AG04450 (cell line): ENCODE results near the gene CYTH3. TPM values are rescaled to one million over a fixed set of nuclear protein-coding genes. Genes with fewer than 3 reads are reported as not detected.

Source experiments
- CTCF ChIA-PET: fragments of 300-600, 350-600 bp; formaldehyde crosslinking; extraction: SDS; loops from one replicate; lab custom pipeline; 2022; ENCODE audit warnings: antibody characterized with exemption, inconsistent platforms; lab: Charles Lee
- POLR2A ChIA-PET: fragments of 350-600 bp; formaldehyde crosslinking; extraction: SDS; loops from one replicate; lab custom pipeline; 2021; ENCODE audit warnings: antibody characterized with exemption, inconsistent platforms; lab: Yijun Ruan, JAX
- DNase-seq: peaks from one replicate; pipeline ENCODE4 v3.0.0-alpha.2; 2011; ENCODE audit warnings: low read depth, low spot score
- H3K27ac ChIP-seq: one replicate; pipeline ENCODE4 v1.5.1; 2012; ENCODE audit warnings: low read depth, low read length, control low read depth
- H3K27me3 ChIP-seq: one replicate; pipeline ENCODE4 v1.6.0; 2012; ENCODE audit warnings: low read length; ENCODE audit not compliant: control insufficient read depth, insufficient read depth
- H3K4me3 ChIP-seq: 2 replicates; pipeline ENCODE4 v1.5.1; 2011; ENCODE audit warnings: mild to moderate bottlenecking, low read depth, low read length, control low read depth
- H3K9me3 ChIP-seq: 2 replicates; pipeline ENCODE4 v1.5.1; 2012; ENCODE audit warnings: low read length; ENCODE audit not compliant: control insufficient read depth, insufficient read depth
- polyA plus RNA-seq: library from polyadenylated mRNA; depleted of rRNA; stranded (reverse); fragments of >200 nt; gene quantifications from 2 replicates; pipeline ENCODE4 v1.2.3, GENCODE V29; 2011
- TF ChIP-seq, protein P1 (sequence below): IDR thresholded peaks from 2 replicates; pipeline ENCODE4 v1.5.1; 2011; ENCODE audit warnings: low read depth, low read length, control low read depth, inconsistent platforms

Gene CYTH3
- polyA plus RNA-seq, 1 experiment, result 30.2 TPM

DNA sequence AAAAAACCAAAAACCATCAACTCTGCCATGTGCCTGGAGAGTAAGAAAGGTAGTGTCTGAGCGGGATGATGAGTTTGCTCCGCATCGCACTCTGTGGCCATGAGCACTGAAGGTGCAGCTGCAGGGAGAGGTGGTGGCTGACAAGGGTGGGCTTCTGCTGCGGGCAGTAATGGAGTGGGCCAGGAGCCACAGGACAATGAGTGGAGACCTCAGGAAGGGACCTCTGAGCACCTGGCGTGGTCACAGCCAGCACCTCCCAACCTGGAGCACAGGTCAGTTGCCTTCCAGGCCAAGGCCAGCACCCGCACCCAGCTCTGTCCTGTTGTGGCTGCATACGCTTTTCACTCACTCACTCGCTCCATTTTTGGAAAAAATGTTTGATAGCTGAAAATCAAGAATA is 125.8 kb downstream of the CYTH3 start:
- POLR2A ChIA-PET, result no interaction called here
- Histone ChIP-seq H3K9me3 (no peaks in the 10 kb centered on the region), H3K27me3 (no peaks in the 10 kb centered on the region), H3K27ac (no peak overlapping the region), H3K4me3 (no peak overlapping the region)
- TF ChIP-seq, protein P1, sequence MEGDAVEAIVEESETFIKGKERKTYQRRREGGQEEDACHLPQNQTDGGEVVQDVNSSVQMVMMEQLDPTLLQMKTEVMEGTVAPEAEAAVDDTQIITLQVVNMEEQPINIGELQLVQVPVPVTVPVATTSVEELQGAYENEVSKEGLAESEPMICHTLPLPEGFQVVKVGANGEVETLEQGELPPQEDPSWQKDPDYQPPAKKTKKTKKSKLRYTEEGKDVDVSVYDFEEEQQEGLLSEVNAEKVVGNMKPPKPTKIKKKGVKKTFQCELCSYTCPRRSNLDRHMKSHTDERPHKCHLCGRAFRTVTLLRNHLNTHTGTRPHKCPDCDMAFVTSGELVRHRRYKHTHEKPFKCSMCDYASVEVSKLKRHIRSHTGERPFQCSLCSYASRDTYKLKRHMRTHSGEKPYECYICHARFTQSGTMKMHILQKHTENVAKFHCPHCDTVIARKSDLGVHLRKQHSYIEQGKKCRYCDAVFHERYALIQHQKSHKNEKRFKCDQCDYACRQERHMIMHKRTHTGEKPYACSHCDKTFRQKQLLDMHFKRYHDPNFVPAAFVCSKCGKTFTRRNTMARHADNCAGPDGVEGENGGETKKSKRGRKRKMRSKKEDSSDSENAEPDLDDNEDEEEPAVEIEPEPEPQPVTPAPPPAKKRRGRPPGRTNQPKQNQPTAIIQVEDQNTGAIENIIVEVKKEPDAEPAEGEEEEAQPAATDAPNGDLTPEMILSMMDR, result no peak
- CTCF ChIA-PET, result interaction anchor here (2.4 kb wide), 1 partner anchor 13 kb away, joined by 6 read pairs; no protein-coding TSS in a partner anchor
- no peak for DNase-seq

DNA sequence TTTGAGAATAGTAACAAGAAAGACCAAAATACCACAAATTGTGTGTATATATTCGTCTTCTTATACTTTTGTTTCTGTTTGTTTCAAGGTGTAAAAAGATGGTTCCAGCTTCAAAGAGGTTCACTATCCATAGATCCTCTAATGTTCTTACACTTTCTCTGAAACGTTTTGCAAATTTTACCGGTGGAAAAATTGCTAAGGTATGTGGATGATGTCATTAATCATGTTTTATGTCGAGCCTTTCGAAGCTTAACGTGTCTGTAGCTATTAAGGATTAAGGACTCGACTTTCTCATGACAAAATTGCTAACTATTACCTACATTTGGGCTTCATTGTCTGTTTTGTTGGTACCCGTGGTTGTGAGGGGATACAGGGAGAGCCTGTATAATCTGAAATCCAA is 128.4 kb downstream of the CYTH3 start:
- Histone ChIP-seq H3K27ac (no peak overlapping the region), H3K9me3 (no peaks in the 10 kb centered on the region), H3K4me3 (no peak overlapping the region), H3K27me3 (no peaks in the 10 kb centered on the region)
- POLR2A ChIA-PET, result no interaction called here
- no peak for DNase-seq
- TF ChIP-seq, protein P1, result no peak
- CTCF ChIA-PET, result interaction anchor here (1.5 kb wide), 1 partner anchor 16 kb away, joined by 4 read pairs; no protein-coding TSS in a partner anchor

DNA sequence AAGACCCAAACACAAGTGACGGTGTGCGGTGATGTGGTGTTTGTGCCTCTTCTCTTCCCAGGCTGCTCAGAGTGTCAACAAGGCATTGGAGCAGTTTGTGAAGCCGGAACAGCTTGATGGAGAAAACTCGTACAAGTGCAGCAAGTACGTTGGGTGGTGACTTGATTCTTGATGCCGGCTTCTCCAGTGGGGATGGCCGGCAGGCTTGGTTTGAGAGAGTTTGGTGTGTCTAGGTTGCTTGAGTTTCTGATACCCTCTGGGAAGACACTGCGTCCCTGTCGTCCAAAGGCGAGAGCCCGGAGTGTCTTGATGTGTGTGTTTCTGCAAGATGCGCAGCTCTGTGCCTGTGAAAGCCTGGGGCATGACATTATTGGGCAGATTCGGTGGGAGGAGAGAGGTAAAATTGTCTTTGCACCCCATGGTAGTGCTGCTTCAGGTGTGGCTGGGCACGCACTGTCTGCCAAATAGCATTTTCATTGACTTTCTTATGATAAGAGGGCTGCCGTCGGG is 129.5 kb downstream of the CYTH3 start:
- H3K27me3 ChIP-seq, result no peaks in the 10 kb centered on the region
- TF ChIP-seq, protein P1, result no peak
- no peak for DNase-seq
- POLR2A ChIA-PET, result no interaction called here
- CTCF ChIA-PET, result interaction anchor here (1.5 kb wide), 1 partner anchor 17 kb away, joined by 4 read pairs; no protein-coding TSS in a partner anchor
- H3K27ac ChIP-seq, result no peak overlapping the region
- H3K9me3 ChIP-seq, result no peaks in the 10 kb centered on the region
- no peak overlapping the region for H3K4me3 ChIP-seq

DNA sequence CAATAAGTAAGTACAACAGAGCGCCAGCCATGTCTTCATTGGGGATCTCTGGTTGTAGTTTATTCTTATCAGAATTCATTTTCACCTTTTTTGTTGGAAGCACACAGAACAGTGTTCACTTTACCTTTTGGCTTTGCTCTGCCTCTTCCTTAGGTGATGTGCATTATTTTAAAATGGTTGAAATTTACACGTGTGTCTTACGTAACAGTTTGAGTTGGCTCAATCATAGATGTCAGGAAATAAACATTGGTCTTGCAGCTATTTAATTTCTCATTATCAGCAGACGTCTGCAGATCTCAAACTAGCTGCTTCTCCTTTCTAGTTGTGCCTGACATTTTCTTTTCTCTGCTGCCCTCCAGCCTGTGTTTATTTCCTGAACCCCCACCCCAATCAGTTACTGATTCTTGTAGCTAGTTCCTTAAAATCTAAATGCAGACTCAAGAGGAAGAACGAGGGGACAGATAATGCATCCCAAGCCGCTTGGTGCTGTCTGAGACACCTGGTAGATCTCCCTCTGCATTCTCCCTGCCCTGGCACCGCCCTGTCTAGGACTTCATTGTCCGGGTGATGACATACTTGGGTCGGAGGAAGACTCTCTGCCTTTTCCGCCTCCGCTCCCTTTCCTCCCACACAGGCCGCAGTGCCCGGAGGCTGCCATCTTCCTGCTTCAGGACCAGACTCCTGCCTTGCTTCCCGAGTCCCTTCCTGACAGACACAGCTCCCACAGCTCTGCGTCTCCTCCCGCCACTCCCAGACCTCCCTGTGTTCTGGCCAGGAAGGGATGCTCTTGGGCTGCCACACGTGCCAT is 133.0 kb downstream of the CYTH3 start:
- POLR2A ChIA-PET, result no interaction called here
- CTCF ChIA-PET, result interaction anchor here (1.2 kb wide), 1 partner anchor 142 kb away, joined by 6 read pairs; no protein-coding TSS in a partner anchor
- TF ChIP-seq, protein P1, result no peak

DNA sequence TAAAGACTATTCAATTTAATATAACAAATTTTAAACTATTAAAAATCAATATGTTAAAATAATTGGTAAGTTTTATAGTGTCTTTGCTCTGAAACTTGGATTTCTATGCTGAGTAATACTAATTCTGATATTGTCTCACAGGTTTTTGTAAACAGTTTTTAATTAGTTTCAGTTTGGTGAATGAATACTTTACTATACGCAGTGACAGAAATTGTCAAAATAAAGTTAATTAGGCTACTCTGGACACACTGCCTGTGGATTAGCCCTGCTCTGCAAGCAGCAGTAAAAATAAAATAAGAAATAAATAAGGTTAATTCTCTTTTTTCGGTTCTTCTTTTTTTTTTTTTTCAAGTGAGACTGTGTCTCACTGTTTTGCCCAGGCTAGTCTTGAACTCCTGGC is 135.9 kb downstream of the CYTH3 start:
- DNase-seq, result no peak
- H3K27me3 ChIP-seq, result no peaks in the 10 kb centered on the region
- TF ChIP-seq, protein P1, result no peak
- no peak overlapping the region for H3K4me3 ChIP-seq
- H3K9me3 ChIP-seq, result peaks cover 8% of the 10 kb centered on the region; the same call in 1 of the 2 replicates
- H3K27ac ChIP-seq, result no peak overlapping the region
- ChIA-PET CTCF (no interaction called here), POLR2A (no interaction called here)

More for the DNA sequence above, 133.0 kb downstream of the CYTH3 start:
- no peaks in the 10 kb centered on the region for H3K9me3 ChIP-seq
- no peak overlapping the region for H3K4me3 ChIP-seq
- H3K27me3 ChIP-seq, result no peaks in the 10 kb centered on the region
- no peak overlapping the region for H3K27ac ChIP-seq
- no peak for DNase-seq
